Activated CD4-positive, alpha-beta T cell treated with anti-CD3 and anti-CD28 coated beads, Interleukin-2, Interleukin-6, amounts not matched to agents 100 ng/mL and 50 ng/mL, durations not matched to agents 16 hours and 8 hours (primary cell): Measurements from ENCODE around the gene SLCO3A1.
A peak's percentile ranks its signal among the peaks of the same experiment; 100 is the strongest.

ENCODE experiments used
- DNase-seq: peaks from one replicate; pipeline ENCODE4 v3.0.0-alpha.2; 2020

SLCO3A1 gene

GRCh38 chr15:91916051-91916450 is 62.5 kb downstream of the SLCO3A1 start:
- DNase-seq, result no peak

GRCh38 chr15:91917686-91918360 is 64.3 kb downstream of the SLCO3A1 start:
- no peak for DNase-seq

- DNase-seq, result no peak
Observed at GRCh38 chr15:91919014-91919534, 65.6 kb downstream of the SLCO3A1 start.

DNA sequence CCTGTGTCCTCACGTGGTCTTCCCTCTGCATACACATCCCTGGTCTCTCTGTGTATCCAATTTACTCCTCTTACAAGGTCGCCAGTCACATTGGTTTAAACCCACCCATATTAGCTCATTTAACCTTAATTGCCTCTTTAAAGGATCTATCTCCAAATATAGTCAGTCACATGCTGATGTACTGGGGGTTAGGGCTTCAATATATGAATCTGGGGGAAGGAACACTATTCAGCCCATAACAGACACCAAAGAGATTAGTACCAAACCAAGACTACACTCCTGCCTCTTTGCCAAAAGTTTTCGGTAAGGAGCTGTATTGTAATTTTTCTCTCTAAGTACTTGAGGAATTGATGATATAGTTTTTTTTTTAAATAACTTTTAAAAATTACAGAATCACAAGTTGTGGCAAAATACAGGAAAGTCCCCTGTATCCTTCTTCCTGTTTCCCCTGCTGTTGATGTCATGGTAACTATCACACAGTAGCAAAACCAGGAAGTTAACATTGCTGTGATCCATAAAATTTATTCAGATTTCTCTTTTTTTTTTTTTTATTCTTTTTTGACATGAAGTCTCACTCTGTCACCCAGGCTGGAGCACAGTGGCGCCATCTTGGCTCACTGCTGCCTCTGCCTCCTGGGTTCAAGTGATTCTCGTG is 67.8 kb downstream of the SLCO3A1 start:
- DNase-seq, result no peak

DNA sequence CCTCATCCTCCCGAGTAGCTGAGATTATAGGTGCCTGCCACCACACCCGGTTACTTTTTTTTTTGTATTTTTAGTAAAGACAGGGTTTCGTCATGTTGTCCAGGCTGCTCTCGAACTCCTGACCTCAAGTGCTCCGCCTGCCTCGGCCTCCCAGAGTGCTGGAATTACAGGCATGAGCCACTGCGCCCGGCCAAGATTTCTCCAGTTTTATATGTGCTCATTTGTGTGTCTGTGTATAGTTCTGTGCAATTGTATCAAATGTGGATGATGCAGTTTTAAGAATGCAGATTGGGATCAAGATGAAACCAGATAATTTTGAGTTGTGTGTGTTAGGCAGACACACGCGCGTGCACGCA is 68.3 kb downstream of the SLCO3A1 start:
- no peak for DNase-seq

GRCh38 chr15:91922646-91923547 is 69.4 kb downstream of the SLCO3A1 start:
- DNase-seq, result no peak

DNA sequence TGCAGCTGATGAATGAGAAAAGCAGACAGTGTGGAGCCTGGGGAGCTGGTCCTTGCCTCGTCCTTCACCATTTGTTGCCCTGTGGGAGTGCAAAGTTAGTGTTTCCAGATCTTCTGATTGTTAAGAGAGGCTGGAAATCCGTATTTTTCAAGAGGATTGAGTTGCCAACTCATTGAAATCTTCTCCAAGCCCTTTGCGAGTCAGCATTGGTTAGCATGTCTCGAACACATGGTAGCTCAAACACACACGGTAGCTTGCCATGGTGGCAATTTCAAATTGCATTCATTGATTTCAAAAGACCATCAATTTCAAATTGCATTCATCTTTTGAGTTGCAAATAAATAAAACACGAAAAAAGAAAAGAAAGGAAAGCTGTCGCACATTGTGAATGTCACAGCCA is 70.7 kb downstream of the SLCO3A1 start:
- DNase-seq, result no peak

DNA sequence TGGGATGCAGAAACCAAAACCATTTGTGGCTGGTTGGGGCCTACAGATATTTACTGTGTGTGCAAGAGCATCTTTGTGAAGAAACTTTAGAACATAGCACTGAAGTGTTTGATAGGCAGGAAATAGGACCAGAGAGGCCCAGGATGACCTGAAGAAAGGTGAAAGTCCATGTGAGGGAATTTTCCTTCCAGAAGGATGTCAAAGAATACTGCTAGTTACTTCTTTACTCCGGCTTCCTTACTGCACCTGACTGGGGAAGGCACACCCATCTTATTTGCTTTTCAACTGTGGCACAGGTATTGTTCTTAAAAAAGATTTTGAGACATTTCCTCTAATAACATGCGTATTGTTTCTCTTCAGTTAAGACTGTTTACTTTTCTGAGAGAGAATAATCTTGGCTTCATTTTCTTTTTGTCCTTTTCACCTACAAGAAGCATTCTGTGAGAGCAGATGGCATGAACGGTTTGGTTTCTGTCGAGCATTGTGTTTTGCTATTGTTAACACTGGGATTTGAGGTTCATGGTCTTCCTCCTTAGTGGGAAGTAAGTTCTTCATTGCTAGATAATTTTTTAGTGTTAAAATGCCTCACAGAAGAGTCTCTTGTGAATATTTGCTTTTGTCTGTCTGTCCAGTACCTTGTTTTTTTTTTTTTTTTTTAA is 71.5 kb downstream of the SLCO3A1 start:
- DNase-seq, result no peak

DNA sequence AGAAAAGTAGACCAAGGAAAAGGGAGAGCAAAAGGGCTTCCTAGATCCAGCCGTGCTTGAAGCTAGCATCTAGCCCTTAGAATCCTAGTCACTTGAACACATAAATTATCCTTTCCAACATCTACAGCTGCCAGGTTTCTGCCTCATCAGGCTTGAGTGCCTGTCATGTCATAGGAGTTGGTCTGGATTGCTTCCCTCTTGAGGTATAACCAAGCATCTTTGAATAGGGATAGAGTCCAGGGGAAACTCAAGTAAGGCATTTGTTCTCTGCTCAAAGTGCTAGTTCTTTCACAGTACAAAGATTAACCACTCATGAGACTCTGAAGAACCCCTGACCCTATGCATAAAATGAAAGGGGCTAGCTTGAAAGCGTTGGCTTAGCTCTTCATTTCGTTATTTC is 72.3 kb downstream of the SLCO3A1 start:
- DNase-seq, result no peak

- DNase-seq, result no peak
Observed at GRCh38 chr15:91926908-91927270, 73.4 kb downstream of the SLCO3A1 start.

DNA sequence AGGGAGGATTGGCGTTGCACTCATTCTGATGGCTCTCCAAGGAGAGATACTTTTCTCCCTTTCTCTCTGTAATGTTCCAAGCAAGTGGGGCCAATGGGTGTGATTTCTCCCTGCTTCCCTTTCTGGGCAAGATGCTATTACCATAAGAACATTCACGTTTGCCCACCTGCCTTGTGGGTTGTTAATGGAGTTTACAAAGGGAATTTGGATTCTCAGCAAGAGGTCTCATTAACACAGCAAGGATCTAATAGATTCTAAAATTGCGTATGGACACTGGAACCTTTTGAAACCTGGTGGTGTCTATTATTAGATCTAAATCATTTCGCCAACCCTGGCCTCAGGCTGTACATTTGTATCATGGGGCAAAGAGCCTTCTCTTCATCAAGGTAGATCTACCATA is 74.1 kb downstream of the SLCO3A1 start:
- no peak for DNase-seq

- no peak for DNase-seq
Observed at GRCh38 chr15:91928675-91929074, 75.2 kb downstream of the SLCO3A1 start.

DNA sequence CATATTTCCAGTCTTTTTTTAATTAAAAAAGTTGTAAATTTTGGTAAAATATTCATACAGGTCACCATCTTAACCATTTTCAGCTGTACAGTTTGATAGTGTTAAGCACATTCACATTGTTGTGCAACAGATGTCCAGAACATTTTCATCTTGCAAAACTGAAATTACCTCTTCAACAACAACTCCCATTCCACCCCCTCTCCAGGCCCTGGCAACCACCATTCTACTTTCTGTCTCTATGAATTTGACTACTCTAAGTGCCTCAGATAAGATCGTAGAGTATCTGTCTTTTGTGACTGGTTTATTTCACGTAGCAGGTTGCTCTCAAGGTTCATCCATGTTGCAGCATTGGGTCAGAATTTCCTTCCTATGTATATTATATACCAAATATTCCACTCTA is 76.0 kb downstream of the SLCO3A1 start:
- no peak for DNase-seq

DNA sequence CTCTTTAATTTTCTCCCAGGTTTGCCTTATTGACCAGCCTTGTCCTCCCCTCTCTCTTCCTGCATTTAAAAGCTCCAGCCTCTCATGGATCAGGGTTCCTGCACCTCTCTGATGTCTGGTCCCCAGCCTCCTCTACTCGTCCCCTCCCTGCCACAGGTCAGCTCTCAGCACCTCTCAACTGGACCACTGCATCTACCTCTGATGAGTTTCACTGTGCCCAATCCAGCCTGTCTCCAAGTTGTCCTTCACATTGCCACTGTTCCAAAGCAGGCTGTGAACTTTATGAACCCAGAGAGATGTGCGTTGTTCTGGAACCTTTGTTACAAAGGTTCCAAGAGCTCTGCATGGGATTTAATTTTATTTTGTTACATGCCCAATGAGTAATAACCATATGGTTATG is 76.6 kb downstream of the SLCO3A1 start:
- DNase-seq, result no peak

DNA sequence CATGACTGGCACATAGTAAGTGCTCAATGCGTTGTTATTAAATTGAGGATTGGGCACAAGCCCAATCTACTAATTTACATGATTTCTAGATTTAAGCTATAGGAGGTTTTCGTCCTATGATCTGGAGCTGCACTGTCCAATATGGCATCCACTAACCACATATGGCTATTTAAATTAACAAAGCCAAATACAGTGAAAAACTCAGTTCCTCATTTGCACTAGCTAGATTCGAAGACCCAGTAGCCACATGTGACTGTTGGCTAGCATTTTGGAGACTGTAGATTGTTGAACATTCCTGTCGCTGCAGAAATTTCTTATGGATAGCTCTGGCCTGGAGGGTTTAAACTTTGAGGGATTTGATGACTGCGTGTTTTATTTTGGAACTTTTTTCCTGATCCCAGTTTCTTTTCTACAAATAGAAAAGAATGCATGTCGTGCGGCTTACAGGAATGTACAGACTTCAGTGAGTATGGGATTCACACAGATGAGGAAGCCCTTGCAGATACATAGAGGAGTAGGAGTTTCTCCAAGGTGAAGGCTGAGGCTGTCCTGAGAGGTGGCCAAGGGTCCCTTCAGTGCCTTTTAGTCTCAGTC is 82.8 kb downstream of the SLCO3A1 start:
- no peak for DNase-seq

DNA sequence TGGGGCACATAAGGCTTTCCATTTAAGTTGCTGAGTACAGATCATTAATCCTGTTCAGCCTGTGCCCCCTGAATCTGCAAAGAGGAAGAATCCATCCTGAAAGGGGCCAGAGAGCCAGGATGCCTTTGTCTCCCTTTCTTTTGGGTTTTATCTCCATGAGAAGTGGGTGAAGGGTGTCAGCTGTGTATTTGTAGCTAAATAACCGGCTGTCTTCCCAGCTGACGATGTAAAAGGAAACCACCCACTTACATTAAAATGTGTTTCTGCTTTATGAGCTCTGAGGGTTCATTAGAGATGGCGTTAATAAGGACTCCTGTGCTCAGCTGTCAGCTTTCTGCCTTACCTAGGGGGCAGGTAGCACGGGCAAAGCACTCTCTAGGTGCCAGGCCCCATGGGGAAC is 83.4 kb downstream of the SLCO3A1 start:
- DNase-seq, result no peak

DNA sequence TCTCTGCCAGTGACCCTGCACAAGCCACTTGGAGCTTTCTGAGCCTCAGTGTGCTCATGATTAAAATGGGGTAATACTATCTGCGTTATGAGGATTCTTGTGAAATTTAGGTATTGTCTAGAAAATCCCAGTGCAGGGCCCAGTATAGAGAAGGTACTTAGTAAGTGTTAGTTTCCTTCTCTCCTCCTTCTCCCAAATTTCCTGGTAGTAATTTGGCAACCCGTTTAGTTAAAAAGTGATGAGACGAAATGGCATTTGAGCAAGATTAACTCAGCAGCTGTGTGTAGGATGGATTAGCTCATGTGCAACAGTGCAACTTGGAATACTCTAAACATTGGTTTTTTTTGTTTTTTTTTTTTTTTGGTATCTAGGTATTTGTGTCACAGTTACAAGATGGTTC is 84.6 kb downstream of the SLCO3A1 start:
- DNase-seq, result no peak

- DNase-seq, result no peak
Observed at GRCh38 chr15:91939403-91939831, 85.9 kb downstream of the SLCO3A1 start.

DNA sequence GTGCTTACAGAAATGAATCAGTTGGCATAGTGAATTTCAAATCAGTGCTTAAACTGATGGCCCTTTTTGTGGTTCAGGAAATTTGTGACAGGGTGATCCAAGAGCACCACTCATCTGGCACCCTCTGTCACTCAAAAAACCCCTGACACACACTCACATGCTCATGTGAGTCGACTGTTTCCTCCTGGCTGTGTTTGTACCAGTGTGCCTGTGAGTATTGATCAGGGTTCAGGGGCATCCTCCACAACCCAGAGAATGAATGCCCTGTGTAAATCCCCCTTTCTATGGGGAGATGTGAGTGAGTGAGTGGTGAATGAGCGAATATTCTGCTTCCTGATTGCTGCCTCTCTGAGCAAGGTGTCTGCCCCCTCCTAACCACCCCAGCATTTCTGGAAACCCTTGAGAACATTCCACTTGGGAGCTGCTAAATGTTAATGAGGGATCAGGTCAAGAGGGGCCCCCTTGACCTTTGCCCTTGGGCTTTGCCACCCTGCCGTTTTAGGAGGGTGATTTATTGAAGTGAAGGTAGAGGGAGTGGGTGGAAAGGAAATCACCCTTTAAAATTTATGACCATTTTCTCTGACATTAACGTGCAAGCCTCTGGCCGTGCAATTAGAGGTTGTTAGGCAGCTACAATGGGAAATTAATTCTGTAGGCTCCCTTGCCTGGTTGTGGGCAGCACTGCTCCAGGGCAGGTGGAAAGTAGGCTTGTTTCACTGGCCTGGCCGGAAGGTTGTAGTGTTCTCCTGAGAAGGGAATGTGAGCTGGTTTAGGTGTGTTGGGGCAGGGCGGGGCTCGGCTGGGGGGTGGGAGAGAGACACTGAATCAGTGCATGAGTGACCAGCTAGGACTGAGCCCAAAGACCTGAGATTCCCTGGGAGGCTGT is 87.2 kb downstream of the SLCO3A1 start:
- DNase-seq, result peak; percentile 17

- no peak for DNase-seq
Observed at GRCh38 chr15:91941871-91942658, 88.6 kb downstream of the SLCO3A1 start.
